Kidney epithelial cell (primary cell): ENCODE measurements around the gene SRL. TPM values are rescaled to one million over a fixed set of nuclear protein-coding genes. Genes with fewer than 3 reads are reported as not detected.

Experiments
- DNase-seq: peaks from one replicate; pipeline ENCODE4 v3.0.0-alpha.2; 2010; ENCODE audit warnings: low read depth
- H3K27me3 ChIP-seq: 2 replicates; pipeline ENCODE4 v1.6.0; 2011; ENCODE audit warnings: low read length; ENCODE audit not compliant: control insufficient read depth, insufficient read depth
- H3K36me3 ChIP-seq: 2 replicates; pipeline ENCODE4 v1.5.1; 2011; ENCODE audit warnings: low read length; ENCODE audit not compliant: control insufficient read depth, insufficient read depth
- H3K4me3 ChIP-seq: 2 replicates; pipeline ENCODE4 v1.5.1; 2011; ENCODE audit warnings: low read depth, mild to moderate bottlenecking, control low read depth, low read length
- total RNA-seq: library from RNA; depleted of rRNA; stranded (reverse); fragments of >200 nt; gene quantifications from 2 replicates; pipeline ENCODE4 v1.2.3, GENCODE V29; 2015
- TF ChIP-seq, protein P1 (sequence below): IDR thresholded peaks from 2 replicates; pipeline ENCODE4 v1.5.1; 2011; ENCODE audit warnings: mild to moderate bottlenecking, moderate library complexity, low read length, control low read depth, inconsistent platforms; ENCODE audit not compliant: insufficient read depth, poor library complexity, severe bottlenecking

Gene SRL
- total RNA-seq, 1 donor from 2014 or later: not detected

DNA sequence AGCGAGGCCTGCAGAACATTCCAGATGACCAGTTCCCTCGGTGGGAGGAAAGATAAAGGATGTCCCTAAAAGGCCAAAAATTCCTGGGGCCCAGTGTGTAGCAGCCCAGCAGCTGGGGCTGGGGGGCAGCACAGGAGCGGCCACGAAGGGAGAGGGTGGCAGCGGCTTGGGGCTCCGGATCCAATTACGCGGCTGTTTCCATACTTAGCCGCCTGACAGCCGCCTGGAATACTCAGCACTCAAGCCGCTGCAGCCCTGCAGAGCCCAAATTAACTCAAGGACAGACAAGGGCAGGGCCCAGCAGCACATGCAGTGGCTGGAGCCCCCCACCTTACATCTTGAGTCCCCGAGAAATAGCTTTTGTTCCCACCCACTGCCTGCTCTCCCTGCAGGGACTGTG, 1.3 kb downstream of the SRL start:
- no peak for DNase-seq
- Histone ChIP-seq H3K4me3 (no peak overlapping the region), H3K27me3 (no peaks in the 10 kb centered on the region), H3K36me3 (no peaks in the 10 kb centered on the region)
- TF ChIP-seq, protein P1, sequence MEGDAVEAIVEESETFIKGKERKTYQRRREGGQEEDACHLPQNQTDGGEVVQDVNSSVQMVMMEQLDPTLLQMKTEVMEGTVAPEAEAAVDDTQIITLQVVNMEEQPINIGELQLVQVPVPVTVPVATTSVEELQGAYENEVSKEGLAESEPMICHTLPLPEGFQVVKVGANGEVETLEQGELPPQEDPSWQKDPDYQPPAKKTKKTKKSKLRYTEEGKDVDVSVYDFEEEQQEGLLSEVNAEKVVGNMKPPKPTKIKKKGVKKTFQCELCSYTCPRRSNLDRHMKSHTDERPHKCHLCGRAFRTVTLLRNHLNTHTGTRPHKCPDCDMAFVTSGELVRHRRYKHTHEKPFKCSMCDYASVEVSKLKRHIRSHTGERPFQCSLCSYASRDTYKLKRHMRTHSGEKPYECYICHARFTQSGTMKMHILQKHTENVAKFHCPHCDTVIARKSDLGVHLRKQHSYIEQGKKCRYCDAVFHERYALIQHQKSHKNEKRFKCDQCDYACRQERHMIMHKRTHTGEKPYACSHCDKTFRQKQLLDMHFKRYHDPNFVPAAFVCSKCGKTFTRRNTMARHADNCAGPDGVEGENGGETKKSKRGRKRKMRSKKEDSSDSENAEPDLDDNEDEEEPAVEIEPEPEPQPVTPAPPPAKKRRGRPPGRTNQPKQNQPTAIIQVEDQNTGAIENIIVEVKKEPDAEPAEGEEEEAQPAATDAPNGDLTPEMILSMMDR: no peak

DNA sequence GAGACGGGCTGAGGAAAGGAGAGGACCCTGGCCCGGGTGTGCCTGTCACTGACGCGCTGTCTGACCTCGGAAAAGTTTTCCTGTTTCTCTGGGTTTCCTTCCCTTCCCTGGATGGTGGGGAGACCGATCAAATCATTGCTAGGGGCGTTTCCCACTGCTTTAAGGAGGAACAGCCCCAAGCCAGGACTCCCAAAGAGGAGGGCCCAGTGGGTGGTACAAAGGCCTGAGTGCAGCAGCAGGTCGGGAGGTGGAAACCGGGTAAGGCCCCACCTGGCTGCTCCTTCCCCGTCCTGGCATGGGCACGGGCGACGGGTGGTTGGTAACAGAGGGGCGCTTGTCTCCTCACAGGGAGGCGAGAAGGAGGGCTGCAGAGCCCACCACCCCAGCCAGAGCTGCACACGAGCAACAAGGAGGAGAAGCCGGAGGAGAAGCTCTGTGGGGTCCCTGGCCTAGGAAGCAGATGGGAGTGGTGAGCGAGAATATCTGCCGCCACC, 2.2 kb downstream of the SRL start:
- no peaks in the 10 kb centered on the region for H3K27me3 ChIP-seq
- H3K4me3 ChIP-seq: no peak overlapping the region
- no peaks in the 10 kb centered on the region for H3K36me3 ChIP-seq
- TF ChIP-seq, protein P1: no peak
- no peak for DNase-seq

DNA sequence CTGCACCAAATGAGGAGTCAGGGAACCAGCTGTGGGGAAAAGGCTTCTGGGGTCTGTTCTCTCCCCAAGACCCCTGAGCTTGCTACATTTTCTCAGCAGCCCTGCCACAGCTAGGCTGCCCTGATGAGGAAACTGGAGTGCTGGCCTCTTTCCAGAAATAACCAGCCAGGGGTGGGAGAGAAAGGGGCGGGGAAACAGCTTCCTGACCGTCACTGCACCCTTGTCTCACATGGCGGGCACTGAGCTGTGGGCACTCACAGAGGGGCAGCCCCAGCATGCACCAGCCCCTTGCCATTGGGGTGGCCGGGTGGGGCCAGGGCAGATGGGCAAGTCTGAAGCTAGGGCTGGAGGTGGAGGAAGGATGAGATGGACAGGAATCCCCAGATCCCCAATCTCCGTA, 2.9 kb downstream of the SRL start:
- TF ChIP-seq, protein P1: no peak
- Histone ChIP-seq H3K4me3 (no peak overlapping the region), H3K27me3 (peaks cover 3% of the 10 kb centered on the region), H3K36me3 (no peaks in the 10 kb centered on the region)
- no peak for DNase-seq

DNA sequence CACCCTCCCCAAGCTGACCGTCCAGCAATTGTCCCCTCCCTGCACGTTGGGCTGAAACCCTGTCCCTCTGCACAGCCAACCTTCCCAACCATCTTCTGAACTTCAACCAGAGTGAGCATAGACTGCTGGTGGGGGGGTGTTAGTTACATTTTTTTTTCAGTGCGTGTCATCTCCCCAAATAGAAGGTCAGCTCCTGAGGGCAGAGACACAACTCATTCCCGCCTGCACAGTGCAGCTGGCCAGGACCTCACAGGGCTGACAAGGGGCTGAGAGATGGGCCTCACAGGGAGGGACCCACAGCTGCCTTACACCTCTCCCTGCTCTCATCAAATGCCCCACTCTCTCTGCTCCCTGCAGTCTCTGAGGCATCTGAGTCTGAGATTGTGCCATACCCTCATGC, 8.4 kb downstream of the SRL start:
- no peak overlapping the region for H3K4me3 ChIP-seq
- no peak for DNase-seq
- H3K36me3 ChIP-seq: no peaks in the 10 kb centered on the region
- TF ChIP-seq, protein P1: no peak
- H3K27me3 ChIP-seq: peaks cover 3% of the 10 kb centered on the region

DNA sequence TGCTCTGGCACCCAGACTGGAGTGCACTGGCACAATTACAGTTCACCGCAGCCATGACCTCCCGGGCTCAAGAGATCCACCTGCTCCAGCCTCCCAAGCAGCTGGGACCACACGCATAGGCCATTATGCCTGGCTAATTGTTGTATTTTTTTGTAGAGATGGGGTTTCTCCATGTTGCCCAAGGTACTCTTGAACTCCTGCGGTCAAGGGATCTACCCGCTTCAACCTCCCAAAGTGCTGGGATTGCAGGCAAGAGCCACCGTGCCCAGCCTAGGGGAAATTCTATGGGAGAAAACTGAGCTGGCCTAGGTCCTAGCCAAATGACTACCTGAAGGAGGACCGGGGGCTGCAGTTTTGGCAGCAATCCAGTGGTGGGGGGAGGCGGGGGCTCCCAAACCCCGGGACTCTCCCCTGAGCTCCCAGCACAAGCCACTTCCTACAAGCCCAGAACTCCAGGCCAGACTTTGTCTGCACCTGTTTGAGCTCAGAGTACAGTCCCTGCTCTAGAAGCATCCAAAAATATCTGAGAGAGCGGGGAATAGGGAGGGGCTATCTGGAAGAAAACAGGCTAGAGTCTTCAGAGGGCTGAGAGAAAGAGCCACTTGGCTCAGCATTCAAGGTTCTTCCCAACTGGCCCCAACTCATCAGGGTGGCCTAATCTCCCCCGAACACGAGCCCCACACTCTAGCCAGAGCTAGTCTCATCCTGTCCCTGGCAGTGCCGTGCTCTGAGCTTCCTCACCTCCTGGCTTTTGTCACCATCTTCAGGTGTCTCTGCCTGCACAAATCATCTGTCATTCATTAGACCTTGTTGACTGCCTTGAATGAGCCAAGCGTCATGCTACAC, 9.1 kb downstream of the SRL start:
- TF ChIP-seq, protein P1: no peak
- no peak for DNase-seq

More for the DNA sequence above, 9.1 kb downstream of the SRL start:
- Histone ChIP-seq H3K27me3 (peaks cover 3% of the 10 kb centered on the region), H3K36me3 (no peaks in the 10 kb centered on the region), H3K4me3 (no peak overlapping the region)
